ENCODE data around the gene ZBTB11.

Gene ZBTB11

GRCh38 chr3:101629219-101629618 lies 47.7 kb downstream of the ZBTB11 start:
- no peaks in the 10 kb centered on the region for H3K9me3 Mint-ChIP-seq
- no peak for TF ChIP-seq CTCF (IDR thresholded peaks at IDR 0.05; ENCODE audit: unreplicated experiment in 3 of 3)
- H3K27ac Mint-ChIP-seq, result no peak overlapping the region
- H3K27me3 Mint-ChIP-seq (ENCODE audit: low read depth), result no peaks in the 10 kb centered on the region
- no peaks in the 10 kb centered on the region for H3K4me1 Mint-ChIP-seq
- no peak overlapping the region for H3K4me3 Mint-ChIP-seq
- H3K36me3 Mint-ChIP-seq (ENCODE audit: low read depth), result no peaks in the 10 kb centered on the region

- Mint-ChIP-seq H3K4me1 (no peaks in the 10 kb centered on the region), H3K4me3 (no peak overlapping the region), H3K36me3 (ENCODE audit: low read depth) (no peaks in the 10 kb centered on the region), H3K27me3 (ENCODE audit: low read depth) (no peaks in the 10 kb centered on the region), H3K9me3 (no peaks in the 10 kb centered on the region), H3K27ac (no peak overlapping the region)
- no peak for TF ChIP-seq CTCF (IDR thresholded peaks at IDR 0.05; ENCODE audit: unreplicated experiment in 3 of 3)
Observed at GRCh38 chr3:101625879-101626278, 51.1 kb downstream of the ZBTB11 start.

GRCh38 chr3:101624857-101625256 lies 52.1 kb downstream of the ZBTB11 start:
- no peak for TF ChIP-seq CTCF (IDR thresholded peaks at IDR 0.05; ENCODE audit: unreplicated experiment in 3 of 3)
- no peaks in the 10 kb centered on the region for H3K36me3 Mint-ChIP-seq (ENCODE audit: low read depth)
- H3K27ac Mint-ChIP-seq, result no peak overlapping the region
- H3K4me1 Mint-ChIP-seq, result no peaks in the 10 kb centered on the region
- no peak overlapping the region for H3K4me3 Mint-ChIP-seq
- H3K9me3 Mint-ChIP-seq, result no peaks in the 10 kb centered on the region
- no peaks in the 10 kb centered on the region for H3K27me3 Mint-ChIP-seq (ENCODE audit: low read depth)

DNA sequence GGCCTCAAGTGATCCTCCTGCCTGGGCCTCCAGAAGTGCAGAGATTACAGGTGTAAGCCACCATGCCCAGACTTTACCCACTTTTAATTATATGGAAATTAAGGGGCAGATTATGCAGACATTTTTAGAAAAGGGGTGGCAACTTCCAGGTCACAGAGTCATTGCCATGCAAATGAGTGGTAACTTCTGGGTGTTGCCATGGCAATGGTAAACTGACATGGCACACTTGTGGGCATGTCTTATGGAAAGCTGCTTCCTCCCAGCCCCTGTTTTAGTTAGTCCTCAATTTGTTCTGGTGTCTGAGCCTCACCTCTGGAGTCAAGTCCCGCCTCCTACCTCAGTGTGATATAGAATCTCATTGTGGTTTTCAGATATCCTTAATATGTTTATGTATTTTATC lies 53.3 kb downstream of the ZBTB11 start:
- H3K9me3 Mint-ChIP-seq, result no peaks in the 10 kb centered on the region
- no peak overlapping the region for H3K4me3 Mint-ChIP-seq
- no peaks in the 10 kb centered on the region for H3K4me1 Mint-ChIP-seq
- H3K36me3 Mint-ChIP-seq (ENCODE audit: low read depth), result no peaks in the 10 kb centered on the region
- no peak overlapping the region for H3K27ac Mint-ChIP-seq
- no peaks in the 10 kb centered on the region for H3K27me3 Mint-ChIP-seq (ENCODE audit: low read depth)
- no peak for TF ChIP-seq CTCF (IDR thresholded peaks at IDR 0.05; ENCODE audit: unreplicated experiment in 3 of 3)

- no peak for TF ChIP-seq CTCF (IDR thresholded peaks at IDR 0.05; ENCODE audit: unreplicated experiment in 3 of 3)
- Mint-ChIP-seq H3K27ac (no peak overlapping the region), H3K4me3 (no peak overlapping the region), H3K36me3 (ENCODE audit: low read depth) (no peaks in the 10 kb centered on the region), H3K27me3 (ENCODE audit: low read depth) (no peaks in the 10 kb centered on the region), H3K9me3 (no peaks in the 10 kb centered on the region), H3K4me1 (no peaks in the 10 kb centered on the region)
Observed at GRCh38 chr3:101619734-101620133, 57.2 kb downstream of the ZBTB11 start.

GRCh38 chr3:101618726-101619125 lies 58.2 kb downstream of the ZBTB11 start:
- no peaks in the 10 kb centered on the region for H3K4me1 Mint-ChIP-seq
- no peaks in the 10 kb centered on the region for H3K9me3 Mint-ChIP-seq
- H3K27ac Mint-ChIP-seq, result no peak overlapping the region
- H3K36me3 Mint-ChIP-seq (ENCODE audit: low read depth), result no peaks in the 10 kb centered on the region
- no peak overlapping the region for H3K4me3 Mint-ChIP-seq
- H3K27me3 Mint-ChIP-seq (ENCODE audit: low read depth), result no peaks in the 10 kb centered on the region
- TF ChIP-seq CTCF (IDR thresholded peaks at IDR 0.05; ENCODE audit: unreplicated experiment in 3 of 3), result no peak

Data from nephron (organoid).